ENCODE measurements around the gene CFAP410. TPM values are rescaled to one million over a fixed set of nuclear protein-coding genes. Genes with fewer than 3 reads are reported as not detected.

CFAP410 gene
- total and polyA plus RNA-seq, 2 of the 4 experiments (the other 2 are of a cell fraction) = 3.8 to 10.3 TPM

GRCh38 chr21:44377922-44378645 is 38.9 kb upstream of the CFAP410 start:
- Histone ChIP-seq H3K56ac (ENCODE audit: extremely low read depth, insufficient read depth, low read length) (no peak overlapping the region), H4K8ac (ENCODE audit: low read depth in 2 of 2, low read length in 2 of 2) (no peak overlapping the region), H3K4me2 (ENCODE audit: low read depth, low read length) (no peak overlapping the region), H3K9me3 (ENCODE audit: control insufficient read depth, insufficient read depth, low read length) (peaks cover 14% of the 10 kb centered on the region), H3K9me1 (ENCODE audit: insufficient read depth, low read length) (no peaks in the 10 kb centered on the region), H3K14ac (replicated peaks; ENCODE audit: low read depth, low read length) (no peak overlapping the region), H2AK5ac (ENCODE audit: low read depth, low read length) (no peak overlapping the region), H2BK15ac (ENCODE audit: low read depth, low read length) (no peak overlapping the region), H3K18ac (ENCODE audit: low read depth, low read length) (no peak overlapping the region), H3K27me3 (ENCODE audit: control insufficient read depth, insufficient read depth, low read length) (peaks cover 2% of the 10 kb centered on the region), H4K91ac (ENCODE audit: insufficient read depth, low read depth, low read length) (no peak overlapping the region), H2BK120ac (ENCODE audit: low read depth, low read length) (no peak overlapping the region), H3K4me3 (ENCODE audit: insufficient read depth, low read depth, low read length) (no peak overlapping the region), H2BK5ac (ENCODE audit: low read depth, low read length, poor library complexity, severe bottlenecking) (no peak overlapping the region), H3K36me3 (ENCODE audit: control insufficient read depth, insufficient read depth, low read length) (no peaks in the 10 kb centered on the region), H3K23ac (ENCODE audit: low read depth, low read length) (no peak overlapping the region), H2BK20ac (ENCODE audit: low read depth, low read length) (no peak overlapping the region), H4K5ac (ENCODE audit: low read depth, low read length) (no peak overlapping the region), H3K4me1 (ENCODE audit: control insufficient read depth, insufficient read depth, low read length) (no peaks in the 10 kb centered on the region), H2AK9ac (replicated peaks; ENCODE audit: low read depth, low read length, poor library complexity) (no peak overlapping the region), H3K79me1 (ENCODE audit: low read depth in 1 of 2, low read length in 2 of 2) (no peaks in the 10 kb centered on the region), H3K4ac (ENCODE audit: low read depth, low read length) (no peak overlapping the region), H2AFZ (replicated peaks; ENCODE audit: low read length, poor library complexity) (no peak overlapping the region), H3K9ac (ENCODE audit: low read depth, low read length) (no peak overlapping the region), H4K20me1 (ENCODE audit: insufficient read depth, low read length) (no peaks in the 10 kb centered on the region), H3K27ac (ENCODE audit: insufficient read depth, low read length) (no peak overlapping the region)
- DNase-seq (no peak), ATAC-seq (ENCODE audit: low read depth) (no peak)
- TF ChIP-seq CEBPB (IDR thresholded peaks at IDR 0.05; ENCODE audit: low read depth, low read length) (no peak), FOS (IDR thresholded peaks at IDR 0.05; ENCODE audit: low read depth, low read length) (no peak), USF2 (IDR thresholded peaks at IDR 0.05; ENCODE audit: low read depth, low read length) (no peak), NFE2L2 (IDR thresholded peaks at IDR 0.05; ENCODE audit: low read depth, low read length) (no peak), MXI1 (IDR thresholded peaks at IDR 0.05; ENCODE audit: borderline replicate concordance, low read depth, low read length) (no peak), POLR2A (IDR thresholded peaks at IDR 0.05; ENCODE audit: low read depth, low read length) (no peak), SMC3 (IDR thresholded peaks at IDR 0.05; ENCODE audit: low read depth, low read length) (no peak), BHLHE40 (IDR thresholded peaks at IDR 0.05; ENCODE audit: low read depth, low read length) (no peak), RAD21 (IDR thresholded peaks at IDR 0.05; ENCODE audit: low read length) (no peak), RCOR1 (IDR thresholded peaks at IDR 0.05; ENCODE audit: insufficient replicate concordance, low read length) (no peak), MAZ (IDR thresholded peaks at IDR 0.05; ENCODE audit: borderline replicate concordance, low read depth, low read length) (no peak), MAFK (IDR thresholded peaks at IDR 0.05; ENCODE audit: low read depth, low read length) (no peak), RFX5 (IDR thresholded peaks at IDR 0.05; ENCODE audit: low read depth, low read length) (no peak), CTCF (conservative IDR thresholded peaks at IDR 0.05; ENCODE audit: low read depth, low read length) (no peak), CHD1 (IDR thresholded peaks at IDR 0.05; ENCODE audit: low read depth, low read length) (no peak)
- TF ChIP-seq, protein P1, sequence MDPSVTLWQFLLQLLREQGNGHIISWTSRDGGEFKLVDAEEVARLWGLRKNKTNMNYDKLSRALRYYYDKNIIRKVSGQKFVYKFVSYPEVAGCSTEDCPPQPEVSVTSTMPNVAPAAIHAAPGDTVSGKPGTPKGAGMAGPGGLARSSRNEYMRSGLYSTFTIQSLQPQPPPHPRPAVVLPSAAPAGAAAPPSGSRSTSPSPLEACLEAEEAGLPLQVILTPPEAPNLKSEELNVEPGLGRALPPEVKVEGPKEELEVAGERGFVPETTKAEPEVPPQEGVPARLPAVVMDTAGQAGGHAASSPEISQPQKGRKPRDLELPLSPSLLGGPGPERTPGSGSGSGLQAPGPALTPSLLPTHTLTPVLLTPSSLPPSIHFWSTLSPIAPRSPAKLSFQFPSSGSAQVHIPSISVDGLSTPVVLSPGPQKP (IDR thresholded peaks at IDR 0.05; ENCODE audit: borderline replicate concordance, low read depth, low read length) = no peak
- intact Hi-C loops (cut with micrococcal nuclease) = no loop called here
- WGBS, 2 experiments (ENCODE audit: extremely low coverage in 2 of 2, insufficient read length in 1 of 2) = 86% methylated on average over 8 of the region's 22 CpGs; no CpG with 5 or more reads in 1 of the 2 experiments
- dilution Hi-C loops (cut with HindIII; ENCODE audit: low sequenced_read_pairs, unreplicated experiment) = no loop called here
- POLR2A ChIA-PET (ENCODE audit: unreplicated experiment) = no interaction called here
- in situ Hi-C loops (cut with MboI; ENCODE audit: low sequenced_read_pairs) = no loop called here
- BruUV-seq (replicated peaks) = no TSS peak
- CTCF ChIA-PET = no interaction called here
